B cell (primary cell): ENCODE data around the gene CRNKL1. TPM values are rescaled to one million over a fixed set of nuclear protein-coding genes. Genes with fewer than 3 reads are reported as not detected.
"Not testable (repeated sequence)": the region's sequence is repeated elsewhere in the genome, so short reads cannot be mapped to it uniquely, and the experiment has no call there.

Experiments
- ATAC-seq: fragments of 200-7000 bp; cut with Tn5 transposase; one replicate; pipeline ENCODE4 v1.10.0; 2021; ENCODE audit warnings: low read depth, mild to moderate bottlenecking, moderate number of reproducible peaks, moderate library complexity
- CTCF ChIA-PET: fragments of 350-600 bp; sonication (Branson Sonifier 250); formaldehyde crosslinking; loops from one replicate; lab custom pipeline; 2021; ENCODE audit warnings: antibody characterized with exemption, inconsistent platforms; lab: Charles Lee
- POLR2A ChIA-PET: fragments of 350-600 bp; sonication (Branson Sonifier 250); formaldehyde crosslinking; loops from one replicate; lab custom pipeline; 2021; ENCODE audit warnings: antibody characterized with exemption; lab: Charles Lee
- DNase-seq: peaks from one replicate; pipeline ENCODE4 v3.0.0; 2013
- H2AFZ ChIP-seq: 2 replicates; pipeline ENCODE4 v1.6.1; 2012; ENCODE audit warnings: mild to moderate bottlenecking, low read depth, low read length; ENCODE audit not compliant: insufficient read depth, poor library complexity, severe bottlenecking
- H3K27ac ChIP-seq, 2 donors: 1 replicate in 1 of 2; 2 replicates in 1 of 2; pipeline ENCODE4 v1.5.1; 2012 to 2013; ENCODE audit warnings: low read length in 2 of 2, mild to moderate bottlenecking in 2 of 2, moderate library complexity in 1 of 2
- H3K27me3 ChIP-seq, 4 experiments: fragments of 200-600 bp in 1 of 4; sonication (generic) in 1 of 4; replicated peaks in 1 of 4; 1 replicate in 2 of 4; 2 replicates in 2 of 4; pipeline versions ENCODE4 v1.6.1 to v1.7.0; 2013 to 2016; ENCODE audit warnings: low read length in 3 of 4, mild to moderate bottlenecking in 2 of 4, mixed read lengths in 1 of 4, moderate library complexity in 1 of 4; ENCODE audit not compliant: insufficient read depth in 4 of 4, control insufficient read depth in 3 of 4; ENCODE audit errors: control extremely low read depth in 1 of 4
- H3K36me3 ChIP-seq, 2 experiments: replicated peaks in 1 of 2; 1 replicate in 1 of 2; 2 replicates in 1 of 2; pipeline versions ENCODE4 v1.6.1 to v1.7.1; 2013; ENCODE audit warnings: low read length in 1 of 2; ENCODE audit not compliant: insufficient read depth in 2 of 2, control insufficient read depth in 1 of 2; ENCODE audit errors: control extremely low read depth in 1 of 2, extremely low read depth in 1 of 2
- H3K4me1 ChIP-seq, 2 donors: fragments of 200-600 bp in 1 of 2; sonication (generic) in 1 of 2; 1 replicate in 1 of 2; 2 replicates in 1 of 2; pipeline versions ENCODE4 v1.5.1 to v1.6.1; 2013 to 2017; ENCODE audit warnings: low read length in 2 of 2; ENCODE audit not compliant: control insufficient read depth in 2 of 2, insufficient read depth in 2 of 2
- H3K4me2 ChIP-seq: replicated peaks from 2 replicates; pipeline ENCODE3; 2012; ENCODE audit warnings: mild to moderate bottlenecking, low read depth, low read length; ENCODE audit not compliant: poor library complexity, severe bottlenecking
- H3K4me3 ChIP-seq, 5 experiments: fragments of 200-600 bp in 1 of 5; sonication (generic) in 1 of 5; 1 replicate in 3 of 5; 2 replicates in 2 of 5; pipeline versions ENCODE4 v1.5.1 to v1.7.0; 2011 to 2016; ENCODE audit warnings: low read length in 4 of 5, mild to moderate bottlenecking in 4 of 5, low read depth in 2 of 5, control low read depth in 1 of 5, moderate library complexity in 1 of 5; ENCODE audit not compliant: insufficient read depth in 1 of 5; ENCODE audit errors: control extremely low read depth in 1 of 5, extremely low read depth in 1 of 5
- H3K79me2 ChIP-seq: fragments of 200-600 bp; sonication (generic); one replicate; pipeline ENCODE4 v1.6.0; 2016; ENCODE audit warnings: low read length; ENCODE audit not compliant: control insufficient read depth, insufficient read depth
- H3K9ac ChIP-seq: fragments of 200-600 bp; sonication (generic); 2 replicates; pipeline ENCODE4 v1.6.1; 2017; ENCODE audit warnings: mild to moderate bottlenecking, low read length, moderate library complexity
- H3K9me3 ChIP-seq, 3 donors: one replicate each; pipeline versions ENCODE4 v1.6.1 to v1.7.1; 2013; ENCODE audit warnings: low read length in 2 of 3; ENCODE audit not compliant: control insufficient read depth in 2 of 3, insufficient read depth in 1 of 3; ENCODE audit errors: control extremely low read depth in 1 of 3
- H4K20me1 ChIP-seq: 2 replicates; pipeline ENCODE4 v1.6.0; 2012; ENCODE audit warnings: mild to moderate bottlenecking, low read length; ENCODE audit not compliant: insufficient read depth, control insufficient read depth, poor library complexity, severe bottlenecking
- H3K27ac Mint-ChIP-seq: one replicate; pipeline ENCODE4 v1.8.0; 2021; ENCODE audit warnings: mixed read lengths
- H3K27me3 Mint-ChIP-seq: one replicate; pipeline ENCODE4 v1.8.0; 2021; ENCODE audit warnings: mixed read lengths
- H3K4me1 Mint-ChIP-seq: one replicate; pipeline ENCODE4 v1.8.0; 2021; ENCODE audit warnings: mixed read lengths
- H3K4me3 Mint-ChIP-seq: one replicate; pipeline ENCODE4 v1.8.0; 2021; ENCODE audit warnings: mixed read lengths
- H3K9me3 Mint-ChIP-seq: one replicate; pipeline ENCODE4 v1.8.0; 2022; ENCODE audit warnings: mixed read lengths; ENCODE audit not compliant: insufficient read depth
- CTCF ChIP-seq: fragments of 200-600 bp; IDR thresholded peaks from one replicate; pipeline ENCODE4 v1.8.0; 2022; ENCODE audit warnings: antibody characterized with exemption, mild to moderate bottlenecking
- EZH2 ChIP-seq: IDR thresholded peaks from 2 replicates; pipeline ENCODE4 v1.6.1; 2012; ENCODE audit warnings: borderline replicate concordance, low read depth, mild to moderate bottlenecking, moderate library complexity, low read length; ENCODE audit not compliant: insufficient read depth, poor library complexity, severe bottlenecking
- WGBS: methylation state at CpG from one replicate; pipeline ENCODE4 v1.1.5; 2013; ENCODE audit warnings: missing lambda C conversion rate; ENCODE audit not compliant: insufficient coverage; 5-methylcytosine and 5-hydroxymethylcytosine counted together
- intact Hi-C: fragments of 100-400 bp; cut with micrococcal nuclease; formaldehyde crosslinking; loops from one replicate; pipeline ENCODE4 v1.10.0; 2022
- polyA plus RNA-seq: library from polyadenylated mRNA; depleted of rRNA; stranded (reverse); fragments of >200 nt; gene quantifications from 2 replicates; pipeline ENCODE4 v1.2.3, GENCODE V29; 2012
- total RNA-seq, 2 donors: library from RNA; stranded (reverse); fragments of 120-200 nt in 1 of 2; gene quantifications; 1 replicate in 1 of 2; 2 replicates in 1 of 2; pipeline versions ENCODE4 v1.2.3 to v1.2.4, GENCODE V29; 2013 to 2022

CRNKL1 gene
- total and polyA plus RNA-seq, 2 donors (not counting 1 experiment from before 2014, with no cell fraction given): 3.9 to 25.5 TPM

GRCh38 chr20:20005342-20005741, 46.9 kb downstream of the CRNKL1 start:
- CTCF ChIA-PET: no interaction called here
- Histone ChIP-seq H3K9ac (no peak overlapping the region), H4K20me1 (no peaks in the 10 kb centered on the region), H3K27ac (no peak overlapping the region), H2AFZ (no peak overlapping the region), H3K4me2 (no peak overlapping the region), H3K27me3 (peaks cover 0 to 28% (median 1%) of the 10 kb centered on the region in 4 experiments), H3K4me1 (peaks cover 13 to 15% of the 10 kb centered on the region in 2 donors), H3K79me2 (no peaks in the 10 kb centered on the region), H3K36me3 (no peaks in the 10 kb centered on the region), H3K9me3 (no peaks in the 10 kb centered on the region), H3K4me3 (no peak overlapping the region)
- intact Hi-C loops: no loop called here
- peaks cover 13% of the 10 kb centered on the region for H3K4me1 Mint-ChIP-seq
- POLR2A ChIA-PET: no interaction called here
- H3K4me3 Mint-ChIP-seq: no peak overlapping the region
- H3K27me3 Mint-ChIP-seq: peaks cover 47% of the 10 kb centered on the region
- TF ChIP-seq EZH2 (no peak), CTCF (no peak)
- no peak for DNase-seq
- H3K27ac Mint-ChIP-seq: no peak overlapping the region
- no peak for ATAC-seq
- no peaks in the 10 kb centered on the region for H3K9me3 Mint-ChIP-seq
- WGBS: 88% methylated on average over 6 of the region's 7 CpGs

GRCh38 chr20:20003955-20004322, 48.3 kb downstream of the CRNKL1 start:
- H3K4me3 ChIP-seq: peak overlapping the region in 4 of 5 experiments; percentile 1 to 45 (median 28)
- intact Hi-C loops, H4K20me1 ChIP-seq, CTCF ChIA-PET, ATAC-seq, H3K36me3 ChIP-seq, H3K9me3 ChIP-seq, H3K9me3 Mint-ChIP-seq, H3K27ac ChIP-seq, H3K27ac Mint-ChIP-seq, DNase-seq, H3K79me2 ChIP-seq: not testable (repeated sequence)
- POLR2A ChIA-PET: interaction anchor here (0.6 kb wide), 1 partner anchor 85 kb away, joined by 8 read pairs; no protein-coding TSS in a partner anchor
- peak overlapping the region; percentile 66 for H3K4me2 ChIP-seq
- Mint-ChIP-seq H3K27me3 (peaks cover 45% of the 10 kb centered on the region), H3K4me3 (peak overlapping the region; percentile 76), H3K4me1 (peaks cover 13% of the 10 kb centered on the region)
- 95% methylated on average over 5 of the region's 6 CpGs for WGBS
- H3K27me3 ChIP-seq: peaks cover 0 to 25% (median 1%) of the 10 kb centered on the region in 4 experiments
- peaks cover 13 to 15% of the 10 kb centered on the region in 2 donors for H3K4me1 ChIP-seq
- peak overlapping the region; percentile 48 for H2AFZ ChIP-seq
- peak overlapping the region; percentile 46 for H3K9ac ChIP-seq
